GM06990 (cell line): ENCODE results near the gene LHX5.

Experiments
- DNase-seq: peaks from one replicate; pipeline ENCODE4 v3.0.0-alpha.2; 2011; ENCODE audit not compliant: insufficient read length; ENCODE audit errors: extremely low read depth
- H3K27me3 ChIP-seq: replicated peaks from 2 replicates; pipeline ENCODE4 v1.6.0; 2011; ENCODE audit warnings: low read length; ENCODE audit not compliant: control insufficient read depth, insufficient read depth
- H3K36me3 ChIP-seq: 2 replicates; pipeline ENCODE4 v1.5.1; 2011; ENCODE audit warnings: low read length; ENCODE audit not compliant: control insufficient read depth, insufficient read depth
- H3K4me3 ChIP-seq: replicated peaks from 2 replicates; pipeline ENCODE4 v1.5.1; 2011; ENCODE audit warnings: low read depth, mild to moderate bottlenecking, control low read depth, low read length
- CTCF ChIP-seq: IDR thresholded peaks from 2 replicates; pipeline ENCODE4 v1.5.1; 2011; ENCODE audit warnings: low read length, control low read depth, mild to moderate bottlenecking, inconsistent platforms; ENCODE audit not compliant: insufficient read depth, poor library complexity, severe bottlenecking

LHX5 gene

GRCh38 chr12:113461666-113462065 is 10.0 kb downstream of the LHX5 start:
- peak; percentile 44 for TF ChIP-seq CTCF
- Histone ChIP-seq H3K4me3 (no peak overlapping the region), H3K36me3 (no peaks in the 10 kb centered on the region), H3K27me3 (peaks cover 3% of the 10 kb centered on the region; the same call in 1 of the 2 replicates)
- DNase-seq, result no peak

GRCh38 chr12:113459981-113460380 is 11.7 kb downstream of the LHX5 start:
- no peak overlapping the region for H3K4me3 ChIP-seq
- DNase-seq, result no peak
- H3K36me3 ChIP-seq, result no peaks in the 10 kb centered on the region
- no peak for TF ChIP-seq CTCF
- H3K27me3 ChIP-seq, result peaks cover 3% of the 10 kb centered on the region; the same call in 1 of the 2 replicates

- DNase-seq, result no peak
- Histone ChIP-seq H3K36me3 (no peaks in the 10 kb centered on the region), H3K4me3 (no peak overlapping the region), H3K27me3 (no peaks in the 10 kb centered on the region; the same call in 1 of the 2 replicates)
- TF ChIP-seq CTCF, result no peak
Measured at GRCh38 chr12:113457710-113458109, 14.0 kb downstream of the LHX5 start.

GRCh38 chr12:113457185-113457584 is 14.5 kb downstream of the LHX5 start:
- no peak for DNase-seq
- no peaks in the 10 kb centered on the region for H3K36me3 ChIP-seq
- TF ChIP-seq CTCF, result no peak
- H3K4me3 ChIP-seq, result no peak overlapping the region
- no peaks in the 10 kb centered on the region; the same call in 1 of the 2 replicates for H3K27me3 ChIP-seq

GRCh38 chr12:113456761-113457160 is 14.9 kb downstream of the LHX5 start:
- DNase-seq, result no peak
- Histone ChIP-seq H3K4me3 (no peak overlapping the region), H3K27me3 (no peaks in the 10 kb centered on the region; the same call in 1 of the 2 replicates), H3K36me3 (no peaks in the 10 kb centered on the region)
- TF ChIP-seq CTCF, result no peak

- no peak for DNase-seq
- Histone ChIP-seq H3K4me3 (no peak overlapping the region), H3K27me3 (no peaks in the 10 kb centered on the region; the same call in 1 of the 2 replicates), H3K36me3 (no peaks in the 10 kb centered on the region)
- TF ChIP-seq CTCF, result no peak
Measured at GRCh38 chr12:113456199-113456598, 15.5 kb downstream of the LHX5 start.
